ENCODE data around the gene ESRRA. TPM values are rescaled to one million over a fixed set of nuclear protein-coding genes. Genes with fewer than 3 reads are reported as not detected.

The ESRRA gene
- total and polyA plus RNA-seq, 4 donors = 10.8 to 88.4 (median 73.0) TPM

DNA sequence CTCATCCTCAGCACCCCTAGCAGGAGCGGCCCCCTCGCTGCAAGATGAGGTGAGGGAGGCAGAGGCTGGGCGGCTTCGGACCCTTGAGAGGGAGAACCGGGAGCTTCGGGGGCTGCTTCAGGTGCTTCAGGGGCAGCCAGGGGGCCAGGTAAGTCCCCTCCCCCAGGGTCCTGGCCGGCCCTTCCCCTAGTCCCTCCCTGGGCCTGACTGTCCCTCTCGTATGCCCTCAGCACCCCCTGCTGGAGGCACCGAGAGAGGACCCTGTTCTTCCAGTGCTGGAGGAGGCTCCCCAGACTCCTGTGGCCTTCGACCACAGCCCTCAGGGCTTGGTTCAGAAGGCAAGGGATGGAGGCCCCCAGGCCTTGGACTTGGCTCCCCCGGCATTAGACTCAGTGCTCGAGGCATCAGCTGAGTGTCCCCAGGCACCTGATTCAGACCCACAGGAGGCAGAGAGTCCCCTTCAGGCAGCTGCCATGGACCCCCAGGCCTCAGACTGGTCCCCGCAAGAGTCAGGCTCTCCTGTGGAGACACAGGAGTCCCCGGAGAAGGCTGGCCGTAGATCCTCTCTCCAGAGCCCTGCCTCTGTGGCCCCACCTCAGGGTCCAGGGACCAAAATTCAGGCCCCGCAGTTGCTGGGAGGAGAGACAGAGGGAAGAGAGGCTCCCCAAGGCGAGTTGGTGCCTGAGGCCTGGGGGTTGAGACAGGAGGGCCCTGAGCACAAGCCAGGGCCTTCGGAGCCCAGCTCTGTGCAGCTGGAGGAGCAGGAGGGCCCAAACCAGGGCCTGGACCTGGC, 38.6 kb downstream of the ESRRA start:
- TF ChIP-seq, protein P1, sequence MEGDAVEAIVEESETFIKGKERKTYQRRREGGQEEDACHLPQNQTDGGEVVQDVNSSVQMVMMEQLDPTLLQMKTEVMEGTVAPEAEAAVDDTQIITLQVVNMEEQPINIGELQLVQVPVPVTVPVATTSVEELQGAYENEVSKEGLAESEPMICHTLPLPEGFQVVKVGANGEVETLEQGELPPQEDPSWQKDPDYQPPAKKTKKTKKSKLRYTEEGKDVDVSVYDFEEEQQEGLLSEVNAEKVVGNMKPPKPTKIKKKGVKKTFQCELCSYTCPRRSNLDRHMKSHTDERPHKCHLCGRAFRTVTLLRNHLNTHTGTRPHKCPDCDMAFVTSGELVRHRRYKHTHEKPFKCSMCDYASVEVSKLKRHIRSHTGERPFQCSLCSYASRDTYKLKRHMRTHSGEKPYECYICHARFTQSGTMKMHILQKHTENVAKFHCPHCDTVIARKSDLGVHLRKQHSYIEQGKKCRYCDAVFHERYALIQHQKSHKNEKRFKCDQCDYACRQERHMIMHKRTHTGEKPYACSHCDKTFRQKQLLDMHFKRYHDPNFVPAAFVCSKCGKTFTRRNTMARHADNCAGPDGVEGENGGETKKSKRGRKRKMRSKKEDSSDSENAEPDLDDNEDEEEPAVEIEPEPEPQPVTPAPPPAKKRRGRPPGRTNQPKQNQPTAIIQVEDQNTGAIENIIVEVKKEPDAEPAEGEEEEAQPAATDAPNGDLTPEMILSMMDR (IDR thresholded peaks at IDR 0.05; ENCODE audit: control extremely low read depth, extremely low read depth) = no peak
- Histone ChIP-seq H3K36me3 (ENCODE audit: control insufficient read depth in 4 of 4, insufficient read depth in 4 of 4, low read length in 4 of 4) (peaks cover 0 to 4% (median 0%) of the 10 kb centered on the region in 4 donors), H3K4me1 (ENCODE audit: control insufficient read depth in 5 of 5, insufficient read depth in 5 of 5, low read length in 5 of 5) (peaks cover 0 to 17% (median 12%) of the 10 kb centered on the region in 5 donors), H3K9me3 (ENCODE audit: control insufficient read depth in 4 of 4, insufficient read depth in 3 of 4, low read length in 3 of 4) (no peaks in the 10 kb centered on the region), H3K9ac (ENCODE audit: insufficient read depth in 1 of 2, low read length in 2 of 2) (no peak overlapping the region), H3K27me3 (ENCODE audit: control insufficient read depth in 3 of 3, insufficient read depth in 3 of 3, low read length in 2 of 3) (peaks cover 0 to 13% (median 0%) of the 10 kb centered on the region in 3 donors), H3K4me3 (no peak overlapping the region), H3K27ac (ENCODE audit: low read depth in 1 of 2, low read length in 1 of 2) (no peak overlapping the region)
- WGBS, 2 donors = 82 to 89% methylated on average over 18 of the region's 18 CpGs
- no peak for ATAC-seq (ENCODE audit: insufficient read depth, low FRiP score)
- DNase-seq = no peak

DNA sequence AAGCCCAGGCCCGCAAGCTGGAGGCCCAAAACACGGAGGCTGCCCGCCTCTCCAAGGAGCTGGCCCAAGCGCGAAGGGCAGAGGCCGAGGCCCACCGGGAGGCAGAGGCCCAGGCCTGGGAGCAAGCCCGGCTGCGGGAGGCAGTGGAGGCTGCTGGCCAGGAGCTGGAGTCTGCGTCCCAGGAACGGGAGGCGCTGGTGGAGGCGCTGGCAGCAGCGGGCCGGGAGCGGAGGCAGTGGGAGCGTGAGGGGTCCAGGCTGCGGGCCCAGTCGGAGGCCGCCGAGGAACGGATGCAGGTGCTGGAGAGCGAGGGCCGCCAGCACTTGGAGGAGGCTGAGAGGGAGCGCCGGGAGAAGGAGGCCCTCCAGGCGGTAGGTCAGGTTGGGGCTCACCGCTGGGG, 39.5 kb downstream of the ESRRA start:
- no peak for ATAC-seq (ENCODE audit: insufficient read depth, low FRiP score)
- DNase-seq = no peak
- Histone ChIP-seq H3K27ac (ENCODE audit: low read depth in 1 of 2, low read length in 1 of 2) (no peak overlapping the region), H3K36me3 (ENCODE audit: control insufficient read depth in 4 of 4, insufficient read depth in 4 of 4, low read length in 4 of 4) (peaks cover 0 to 4% (median 0%) of the 10 kb centered on the region in 4 donors), H3K4me3 (no peak overlapping the region), H3K9me3 (ENCODE audit: control insufficient read depth in 4 of 4, insufficient read depth in 3 of 4, low read length in 3 of 4) (no peaks in the 10 kb centered on the region), H3K27me3 (ENCODE audit: control insufficient read depth in 3 of 3, insufficient read depth in 3 of 3, low read length in 2 of 3) (peaks cover 0 to 13% (median 0%) of the 10 kb centered on the region in 3 donors), H3K9ac (ENCODE audit: insufficient read depth in 1 of 2, low read length in 2 of 2) (no peak overlapping the region), H3K4me1 (ENCODE audit: control insufficient read depth in 5 of 5, insufficient read depth in 5 of 5, low read length in 5 of 5) (peaks cover 0 to 17% (median 12%) of the 10 kb centered on the region in 5 donors)
- TF ChIP-seq, protein P1 (IDR thresholded peaks at IDR 0.05; ENCODE audit: control extremely low read depth, extremely low read depth) = no peak
- WGBS, 2 donors = 94 to 96% methylated on average over 28 of the region's 28 CpGs

DNA sequence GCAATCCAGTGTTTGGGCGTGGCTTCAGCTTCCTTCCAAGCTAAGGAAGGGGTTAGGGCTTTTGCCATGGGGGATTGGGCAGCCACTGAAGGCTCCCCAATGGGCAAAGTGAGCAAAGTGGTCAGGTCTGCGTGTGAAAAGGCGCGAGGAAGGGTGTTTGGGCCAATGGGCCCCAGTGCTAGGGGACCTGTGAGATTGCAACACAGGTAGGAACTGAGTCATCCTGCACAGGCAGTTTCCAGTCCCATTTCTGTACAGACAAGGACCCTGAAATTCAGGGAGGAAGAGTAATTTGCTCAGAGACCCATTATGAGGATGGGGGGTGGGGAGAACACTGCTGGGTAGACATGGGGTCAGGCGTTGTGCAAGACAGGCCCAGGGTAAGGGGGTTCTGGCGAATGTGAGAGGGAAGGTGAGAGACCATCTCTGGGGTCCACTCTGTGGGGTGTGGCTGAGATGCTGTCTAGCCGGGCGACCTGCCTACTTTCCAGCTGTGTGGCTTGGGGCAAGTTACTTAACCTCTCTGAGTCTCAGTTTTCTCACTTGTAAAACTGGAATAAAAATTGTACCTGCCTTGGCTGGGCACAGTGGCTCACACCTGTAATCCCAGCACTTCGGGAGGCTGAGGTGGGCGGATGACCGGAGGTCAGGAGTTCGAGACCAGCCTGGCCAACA, 42.0 kb downstream of the ESRRA start:
- peaks cover 0 to 6% (median 4%) of the 10 kb centered on the region in 5 donors for H3K4me1 ChIP-seq (ENCODE audit: control insufficient read depth in 5 of 5, insufficient read depth in 5 of 5, low read length in 5 of 5)
- peaks cover 0 to 3% (median 0%) of the 10 kb centered on the region in 3 donors for H3K27me3 ChIP-seq (ENCODE audit: control insufficient read depth in 3 of 3, insufficient read depth in 3 of 3, low read length in 2 of 3)
- H3K36me3 ChIP-seq (ENCODE audit: control insufficient read depth in 4 of 4, insufficient read depth in 4 of 4, low read length in 4 of 4) = peaks cover 0 to 6% (median 0%) of the 10 kb centered on the region in 4 donors
- H3K9ac ChIP-seq (ENCODE audit: insufficient read depth in 1 of 2, low read length in 2 of 2) = no peak overlapping the region
- ATAC-seq (ENCODE audit: insufficient read depth, low FRiP score) (no peak), DNase-seq (no peak)
- H3K9me3 ChIP-seq (ENCODE audit: control insufficient read depth in 4 of 4, insufficient read depth in 3 of 4, low read length in 3 of 4) = no peaks in the 10 kb centered on the region
- WGBS, 2 donors = 71 to 88% methylated on average over 12 of the region's 12 CpGs
- no peak overlapping the region for H3K27ac ChIP-seq (ENCODE audit: low read depth in 1 of 2, low read length in 1 of 2)
- TF ChIP-seq, protein P1 (IDR thresholded peaks at IDR 0.05; ENCODE audit: control extremely low read depth, extremely low read depth) = no peak
- no peak overlapping the region for H3K4me3 ChIP-seq

Data from lung (tissue), 12 donors.